OCI-LY1 (cell line): Measurements from ENCODE around the gene OLIG3.

ENCODE experiments used
- CTCF ChIP-seq: fragments of 200-600 bp; sonication (generic), shearing (Covaris generic); IDR thresholded peaks from 2 replicates; pipeline ENCODE4 v1.5.1; 2017; ENCODE audit warnings: mild to moderate bottlenecking, antibody characterized with exemption, low read length, moderate library complexity, mixed read lengths
- EZH2 ChIP-seq: fragments of 200-600 bp; sonication (generic), shearing (Covaris generic); IDR thresholded peaks from 2 replicates; pipeline ENCODE4 v1.8.0; 2017; ENCODE audit warnings: borderline replicate concordance, mixed run types, mild to moderate bottlenecking, antibody characterized with exemption, low read length, moderate library complexity, mixed read lengths

DNA sequence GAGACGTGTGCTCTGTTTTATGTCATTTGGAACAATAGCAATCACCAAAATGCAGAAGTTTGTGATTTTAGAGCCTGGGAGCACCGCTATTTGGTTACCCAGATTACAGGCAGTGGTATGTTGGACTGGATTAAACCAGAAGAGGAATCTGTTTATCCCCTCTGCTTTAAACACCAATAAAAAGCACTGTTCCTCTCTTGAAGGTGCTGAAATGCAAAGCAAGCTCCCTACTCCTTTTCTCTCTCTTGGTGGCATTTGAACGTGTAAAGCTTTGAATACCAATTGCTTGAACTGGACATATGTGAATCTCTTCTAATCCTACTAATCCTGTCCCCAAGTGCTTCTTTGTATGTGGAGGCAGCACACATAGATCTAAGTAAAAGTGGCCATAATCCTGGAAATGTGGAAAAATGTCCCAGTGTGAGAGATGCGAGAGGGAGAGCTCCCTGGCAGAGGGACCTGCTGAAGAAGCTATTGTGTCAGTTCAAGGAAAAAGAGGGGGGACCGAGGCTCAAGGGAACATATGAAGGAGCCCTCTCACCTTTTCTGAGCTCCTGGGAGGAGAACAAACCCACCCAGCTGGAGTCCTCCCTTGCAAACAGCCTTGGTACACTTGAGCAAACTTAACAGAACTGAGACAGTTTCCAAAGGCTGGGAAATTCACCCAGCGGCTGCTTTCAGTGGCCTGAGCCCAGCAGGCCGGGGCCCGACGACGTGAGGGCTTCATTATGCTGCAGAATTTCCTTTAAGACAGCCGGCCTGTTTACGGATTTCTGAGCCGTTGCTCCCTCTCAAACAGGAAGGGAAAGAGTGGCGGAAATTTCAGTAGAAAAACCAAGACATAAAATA, 18.8 kb upstream of the OLIG3 start:
- no peak for TF ChIP-seq CTCF
- no peak for TF ChIP-seq EZH2
